Vagina (tissue), 2 donors: ENCODE results near the gene SFTPD. TPM values are rescaled to one million over a fixed set of nuclear protein-coding genes. Genes with fewer than 3 reads are reported as not detected.

ENCODE experiments used
- DNase-seq, 2 donors: peaks; one replicate each; pipeline ENCODE4 v3.0.0-alpha.2; 2017; ENCODE audit errors: extremely low spot score in 2 of 2
- H3K27ac ChIP-seq: fragments of 200-600 bp; sonication (generic); one replicate; pipeline ENCODE4 v1.5.1; 2019
- H3K27me3 ChIP-seq: fragments of 200-600 bp; sonication (generic); one replicate; pipeline ENCODE4 v1.5.1; 2019
- H3K36me3 ChIP-seq, 2 donors: fragments of 200-600 bp; sonication (generic); one replicate each; pipeline ENCODE4 v1.5.1; 2017 to 2019
- H3K4me1 ChIP-seq: fragments of 200-600 bp; sonication (generic); one replicate; pipeline ENCODE4 v1.5.1; 2019
- H3K4me3 ChIP-seq, 2 donors: fragments of 200-600 bp; sonication (generic); 1 replicate in 1 of 2; 2 replicates in 1 of 2; pipeline ENCODE4 v1.5.1; 2016 to 2019
- H3K9me3 ChIP-seq: fragments of 200-600 bp; sonication (generic); one replicate; pipeline ENCODE4 v1.5.1; 2019
- POLR2A ChIP-seq, 2 donors: fragments of 450-650 bp; IDR thresholded peaks; one replicate each; pipeline ENCODE4 v1.6.1; 2017; ENCODE audit warnings: antibody characterized with exemption in 2 of 2, mild to moderate bottlenecking in 2 of 2, moderate library complexity in 2 of 2
- POLR2AphosphoS5 ChIP-seq, 2 donors: sonication (generic); formaldehyde crosslinking; IDR thresholded peaks; one replicate each; pipeline ENCODE4 v1.9.0; 2017; ENCODE audit warnings: antibody characterized with exemption in 2 of 2, mild to moderate bottlenecking in 2 of 2, low read depth in 1 of 2; ENCODE audit not compliant: insufficient read depth in 1 of 2
- intact Hi-C: fragments of 100-400 bp; cut with DNase I; formaldehyde crosslinking; loops from one replicate; pipeline ENCODE4 v1.15.1; 2023
- total RNA-seq: library from RNA; depleted of rRNA; stranded (reverse); fragments of >200 nt; gene quantifications from one replicate; pipeline ENCODE4 v1.2.3, GENCODE V29; 2016
- TF ChIP-seq, protein P1 (sequence below), 3 experiments: fragments of 450-650 bp in 2 of 3; fragments of 200-600 bp in 1 of 3; sonication (generic) in 1 of 3; IDR thresholded peaks; one replicate each; pipeline ENCODE4 v1.5.1; 2017 to 2019; ENCODE audit warnings: antibody characterized with exemption in 3 of 3, mild to moderate bottlenecking in 2 of 3, moderate library complexity in 2 of 3

SFTPD gene
- total RNA-seq, 1 donor from 2014 or later: not detected

DNA sequence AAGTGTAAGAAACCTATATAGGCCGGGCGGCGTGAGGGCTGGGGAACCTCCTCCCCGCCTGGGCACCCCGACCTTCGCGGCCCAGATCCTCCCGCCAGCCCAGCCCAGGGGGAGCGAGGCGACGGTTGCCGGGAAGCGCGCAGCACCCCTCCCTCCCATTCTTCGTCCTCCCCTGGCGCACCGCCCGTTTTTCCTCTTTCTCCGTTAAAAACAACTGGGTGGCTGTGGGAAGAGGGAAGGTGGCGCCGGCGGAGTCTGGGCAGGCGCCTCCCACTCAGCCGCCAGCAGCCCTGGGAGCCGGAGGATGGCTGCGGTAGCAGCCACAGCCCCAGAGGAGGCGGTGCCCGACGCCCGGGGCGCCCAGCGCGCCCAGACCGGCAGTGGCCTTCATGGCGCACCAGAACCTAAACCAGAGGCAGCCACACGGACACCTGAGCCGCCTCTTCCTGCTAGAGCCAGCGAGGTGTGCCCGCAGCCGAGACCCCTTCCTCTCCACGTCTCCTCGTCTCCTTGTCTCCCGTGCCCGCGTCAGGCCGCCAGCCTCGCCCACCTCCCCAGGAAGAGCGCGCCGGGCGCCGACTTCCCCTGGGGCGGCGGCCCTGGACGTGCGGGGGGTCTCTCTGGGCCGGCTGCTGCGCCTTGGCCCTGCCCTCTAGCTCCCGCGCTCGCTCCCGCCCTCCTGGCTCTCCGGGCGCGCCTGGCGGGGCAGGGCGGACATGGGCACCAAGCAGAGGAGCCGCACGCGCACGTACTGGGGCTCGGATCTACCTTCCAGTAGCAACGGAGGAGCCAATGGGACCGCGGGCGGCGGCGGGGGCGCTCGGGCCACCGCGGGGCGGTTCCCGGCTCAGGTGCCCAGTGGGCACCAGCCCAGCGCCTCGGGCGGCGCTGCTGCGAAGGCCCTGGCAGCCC is 32.8 kb upstream of the SFTPD start:
- TF ChIP-seq POLR2A (IDR thresholded peaks at IDR 0.05) (no peak), POLR2AphosphoS5 (IDR thresholded peaks at IDR 0.05; ENCODE audit: insufficient read depth in 1 of 2, low read depth in 1 of 2) (peak in 1 of 2 donors; percentile 9)
- TF ChIP-seq, protein P1, sequence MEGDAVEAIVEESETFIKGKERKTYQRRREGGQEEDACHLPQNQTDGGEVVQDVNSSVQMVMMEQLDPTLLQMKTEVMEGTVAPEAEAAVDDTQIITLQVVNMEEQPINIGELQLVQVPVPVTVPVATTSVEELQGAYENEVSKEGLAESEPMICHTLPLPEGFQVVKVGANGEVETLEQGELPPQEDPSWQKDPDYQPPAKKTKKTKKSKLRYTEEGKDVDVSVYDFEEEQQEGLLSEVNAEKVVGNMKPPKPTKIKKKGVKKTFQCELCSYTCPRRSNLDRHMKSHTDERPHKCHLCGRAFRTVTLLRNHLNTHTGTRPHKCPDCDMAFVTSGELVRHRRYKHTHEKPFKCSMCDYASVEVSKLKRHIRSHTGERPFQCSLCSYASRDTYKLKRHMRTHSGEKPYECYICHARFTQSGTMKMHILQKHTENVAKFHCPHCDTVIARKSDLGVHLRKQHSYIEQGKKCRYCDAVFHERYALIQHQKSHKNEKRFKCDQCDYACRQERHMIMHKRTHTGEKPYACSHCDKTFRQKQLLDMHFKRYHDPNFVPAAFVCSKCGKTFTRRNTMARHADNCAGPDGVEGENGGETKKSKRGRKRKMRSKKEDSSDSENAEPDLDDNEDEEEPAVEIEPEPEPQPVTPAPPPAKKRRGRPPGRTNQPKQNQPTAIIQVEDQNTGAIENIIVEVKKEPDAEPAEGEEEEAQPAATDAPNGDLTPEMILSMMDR (IDR thresholded peaks at IDR 0.05): peak in 1 of 3 experiments; percentile 5
- Histone ChIP-seq H3K4me3 (peak overlapping the region; percentile 71 to 77), H3K27me3 (no peaks in the 10 kb centered on the region), H3K36me3 (no peaks in the 10 kb centered on the region), H3K9me3 (no peaks in the 10 kb centered on the region), H3K4me1 (peaks cover 6% of the 10 kb centered on the region), H3K27ac (peak overlapping the region; percentile 76)
- intact Hi-C loops: no loop called here
- no peak for DNase-seq

DNA sequence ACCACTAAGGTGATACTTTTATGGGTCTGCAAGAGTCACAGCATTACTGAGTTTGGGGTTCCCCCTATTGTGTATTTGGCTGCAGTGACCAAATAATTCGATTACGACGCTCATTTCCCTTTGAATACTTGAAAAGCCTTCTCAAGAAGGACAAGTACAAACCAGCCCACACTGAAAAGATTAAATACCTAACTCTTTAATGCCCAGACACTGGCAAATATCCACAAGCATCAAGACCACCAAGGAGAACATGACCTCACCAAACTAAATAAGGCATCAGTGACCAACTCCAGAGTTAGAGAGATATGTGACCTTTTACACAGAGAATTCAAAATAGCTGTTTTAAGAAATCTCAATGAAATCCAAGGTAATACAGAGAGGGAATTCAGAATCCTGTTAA is 31.8 kb upstream of the SFTPD start:
- DNase-seq: no peak
- H3K4me3 ChIP-seq: no peak overlapping the region
- peaks cover 6% of the 10 kb centered on the region for H3K4me1 ChIP-seq
- H3K27me3 ChIP-seq: no peaks in the 10 kb centered on the region
- no peak overlapping the region for H3K27ac ChIP-seq
- intact Hi-C loops: no loop called here
- no peak for TF ChIP-seq POLR2A (IDR thresholded peaks at IDR 0.05)
- TF ChIP-seq, protein P1 (IDR thresholded peaks at IDR 0.05): no peak
- TF ChIP-seq POLR2AphosphoS5 (IDR thresholded peaks at IDR 0.05; ENCODE audit: insufficient read depth in 1 of 2, low read depth in 1 of 2): no peak
- no peaks in the 10 kb centered on the region for H3K9me3 ChIP-seq
- no peaks in the 10 kb centered on the region for H3K36me3 ChIP-seq

DNA sequence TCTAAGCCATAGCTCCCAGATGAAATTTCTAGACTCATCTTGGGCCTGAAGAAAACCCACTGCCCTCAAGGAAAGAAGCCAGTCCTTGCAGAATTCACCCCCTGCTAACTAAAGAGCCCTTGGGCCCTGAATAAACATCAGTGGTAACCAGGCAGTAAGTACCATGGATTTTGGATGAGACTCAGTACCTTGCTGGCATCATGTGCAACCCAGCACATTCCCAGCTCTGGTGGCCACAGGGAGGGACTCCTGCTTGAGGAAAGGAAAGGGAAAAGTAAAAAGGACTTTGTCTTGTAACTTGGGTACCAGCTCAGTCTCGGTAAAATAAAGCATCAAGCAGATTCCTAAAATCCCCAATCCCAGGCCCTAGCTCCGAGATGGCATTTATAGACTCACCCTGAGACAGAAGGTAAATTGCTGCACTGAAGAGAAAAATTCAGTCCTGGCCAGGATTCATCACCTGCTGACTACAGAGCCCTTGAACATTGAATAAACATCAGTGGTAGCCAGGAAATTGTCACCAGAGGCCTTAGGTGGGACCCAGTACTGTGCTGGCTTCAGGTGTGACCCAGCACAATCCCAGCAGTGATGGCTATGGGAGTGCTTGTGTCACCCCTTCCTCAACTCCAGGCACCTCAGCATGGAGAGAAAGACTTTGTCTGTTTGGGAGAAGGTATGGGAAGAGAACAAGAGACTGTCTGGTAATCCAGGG is 31.2 kb upstream of the SFTPD start:
- Histone ChIP-seq H3K4me3 (no peak overlapping the region), H3K27ac (no peak overlapping the region), H3K4me1 (peaks cover 6% of the 10 kb centered on the region), H3K9me3 (no peaks in the 10 kb centered on the region), H3K36me3 (no peaks in the 10 kb centered on the region), H3K27me3 (no peaks in the 10 kb centered on the region)
- no peak for DNase-seq
- TF ChIP-seq, protein P1 (IDR thresholded peaks at IDR 0.05): no peak
- TF ChIP-seq POLR2AphosphoS5 (IDR thresholded peaks at IDR 0.05; ENCODE audit: insufficient read depth in 1 of 2, low read depth in 1 of 2): no peak
- TF ChIP-seq POLR2A (IDR thresholded peaks at IDR 0.05): no peak
- intact Hi-C loops: no loop called here

DNA sequence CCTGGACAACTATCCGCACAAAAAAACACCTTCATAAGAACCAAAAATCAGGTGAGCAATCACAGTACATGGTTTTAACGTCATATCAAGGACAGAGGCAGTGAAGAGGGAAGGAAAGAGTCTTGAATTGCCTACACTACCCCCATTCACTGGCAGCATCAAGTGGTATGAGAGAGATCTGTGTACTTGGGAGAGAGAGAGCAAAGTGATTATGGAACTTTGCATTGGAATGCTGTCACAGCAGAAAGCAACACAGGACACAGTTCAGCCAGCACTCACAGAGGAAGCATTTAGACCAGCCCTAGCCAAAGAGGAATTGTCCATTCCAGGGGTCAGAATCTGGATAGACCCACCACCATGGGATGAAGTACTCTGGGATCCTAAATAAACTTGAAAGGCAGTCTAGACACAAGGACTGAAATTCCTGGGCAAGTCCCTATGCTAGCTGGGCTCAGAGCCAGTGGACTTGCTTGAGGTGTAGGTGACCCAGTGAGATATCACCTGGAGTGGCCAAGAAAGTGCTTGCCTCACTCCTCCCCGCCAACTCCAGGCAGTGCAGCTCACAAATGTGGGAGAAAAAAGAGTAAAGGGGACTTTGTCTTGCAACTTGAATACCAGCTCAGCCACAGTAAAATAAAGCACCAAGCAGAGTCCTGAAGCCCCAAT is 30.5 kb upstream of the SFTPD start:
- Histone ChIP-seq H3K9me3 (no peaks in the 10 kb centered on the region), H3K4me3 (no peak overlapping the region), H3K4me1 (peaks cover 6% of the 10 kb centered on the region), H3K27me3 (no peaks in the 10 kb centered on the region), H3K27ac (no peak overlapping the region), H3K36me3 (no peaks in the 10 kb centered on the region)
- intact Hi-C loops: no loop called here
- DNase-seq: no peak
- TF ChIP-seq, protein P1 (IDR thresholded peaks at IDR 0.05): no peak
- TF ChIP-seq POLR2A (IDR thresholded peaks at IDR 0.05) (no peak), POLR2AphosphoS5 (IDR thresholded peaks at IDR 0.05; ENCODE audit: insufficient read depth in 1 of 2, low read depth in 1 of 2) (no peak)
